SKM-1 treated with dmso at 0.1 percent for 144 hours (cell line): ENCODE data around the gene GALNT8.

ENCODE experiments used
- DNase-seq: peaks from one replicate; lab custom pipeline; 2025; ENCODE audit not compliant: unreplicated experiment; lab: John Stamatoyannopoulos, UW

The GALNT8 gene

DNA sequence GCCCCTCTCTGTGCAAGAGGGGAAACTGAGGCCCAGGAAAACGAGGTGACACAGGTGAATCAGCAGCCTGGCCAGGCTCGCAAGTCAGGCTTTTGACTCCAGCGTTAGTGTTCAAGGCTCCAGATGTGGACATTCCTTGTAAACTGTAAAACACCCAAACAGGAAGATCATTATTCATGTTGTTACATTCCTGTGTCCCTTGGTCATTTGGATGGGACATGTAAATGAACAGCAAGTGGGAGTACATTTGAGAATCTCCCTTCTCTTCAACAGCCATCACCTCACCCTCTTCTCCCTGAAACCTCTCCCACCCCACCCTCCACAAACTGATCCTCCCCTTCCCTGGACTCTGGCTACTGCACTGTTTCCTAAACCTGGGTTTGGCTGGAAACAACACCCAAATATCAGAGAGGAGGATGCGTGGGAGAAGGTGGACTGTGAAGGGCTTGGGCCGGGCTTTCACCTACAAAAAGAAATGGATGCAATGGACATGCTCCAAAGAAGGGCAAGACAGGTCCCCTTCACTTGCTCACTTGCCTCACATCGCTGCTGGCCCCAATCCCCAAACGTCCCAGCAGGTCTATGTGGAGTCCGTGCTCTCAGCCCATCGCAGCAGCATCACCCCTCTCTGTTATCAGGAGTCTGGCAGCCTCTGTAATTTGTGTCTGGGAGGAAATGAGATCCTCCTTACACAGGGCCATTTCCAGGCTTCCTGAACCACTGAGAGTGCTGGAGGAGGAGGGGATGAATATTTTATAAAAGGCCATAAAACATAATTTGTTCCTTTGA is 76.7 kb downstream of the GALNT8 start:
- DNase-seq: no peak

DNA sequence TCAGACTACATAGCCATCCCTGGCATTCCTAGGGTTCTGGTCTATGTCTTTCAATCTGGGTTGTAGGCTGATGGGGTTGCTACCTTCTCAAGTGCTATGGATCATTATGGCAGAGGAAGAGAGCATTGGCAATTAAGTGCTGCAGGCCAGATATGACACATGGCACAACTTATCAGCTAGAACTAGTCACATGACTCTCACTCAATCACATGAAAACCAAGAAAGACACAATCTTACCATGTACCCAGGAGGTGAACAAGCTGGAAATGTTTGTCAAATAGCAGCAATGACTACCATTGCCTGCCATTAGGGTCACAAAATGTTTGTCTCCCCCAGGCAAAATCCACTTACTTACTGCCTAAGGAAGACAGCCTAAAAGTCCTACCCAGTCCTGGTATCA is 80.4 kb downstream of the GALNT8 start:
- no peak for DNase-seq

DNA sequence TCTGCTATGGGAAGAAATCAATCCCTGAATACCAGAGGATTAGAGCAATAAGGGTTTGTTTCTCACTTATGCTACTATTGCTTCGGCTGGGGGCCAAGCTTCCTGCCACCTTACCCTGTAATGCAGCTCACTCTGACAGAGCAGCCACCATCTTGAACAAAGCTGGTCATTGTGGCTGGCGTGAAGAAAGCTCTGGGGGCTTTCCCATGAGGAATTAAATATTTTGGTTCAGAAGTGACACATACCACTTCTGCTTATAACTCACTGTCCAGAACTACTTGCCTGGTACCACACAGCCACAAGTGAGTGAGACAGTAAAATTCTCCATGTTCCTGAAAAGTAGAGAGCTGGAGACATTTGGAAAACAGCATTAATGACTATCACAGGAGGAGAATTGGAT is 82.6 kb downstream of the GALNT8 start:
- no peak for DNase-seq

DNA sequence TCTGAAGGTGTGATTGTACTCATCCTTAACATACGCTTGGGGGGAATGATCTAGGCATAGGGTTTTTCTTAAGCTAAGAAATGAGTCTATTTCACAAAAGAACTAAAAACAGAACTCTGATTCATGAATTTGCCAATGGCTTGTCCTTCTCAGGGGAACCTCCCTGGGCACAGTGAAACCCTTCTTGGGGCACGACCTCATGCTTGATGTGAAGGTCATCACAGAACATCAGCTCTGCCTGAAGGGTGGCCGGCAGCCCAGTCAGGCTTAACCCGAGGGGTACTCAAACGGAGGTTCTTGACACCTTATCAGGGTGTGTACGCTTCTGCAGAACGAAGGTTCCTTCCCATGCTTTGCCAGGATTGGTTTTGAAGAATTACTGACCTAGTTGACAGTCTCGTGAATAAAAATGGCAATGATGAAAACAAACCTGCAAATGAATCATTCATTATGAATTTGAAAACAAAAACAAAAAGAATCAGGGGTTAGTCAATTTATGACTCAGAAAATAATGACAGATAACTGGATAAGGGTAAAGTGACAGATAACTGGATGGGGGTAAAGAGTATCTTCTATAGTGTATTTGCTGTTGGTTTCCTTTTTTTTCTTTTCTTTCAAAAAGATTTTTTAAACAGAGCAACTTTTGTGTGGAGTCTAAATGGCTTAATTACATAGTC is 86.4 kb downstream of the GALNT8 start:
- no peak for DNase-seq

DNA sequence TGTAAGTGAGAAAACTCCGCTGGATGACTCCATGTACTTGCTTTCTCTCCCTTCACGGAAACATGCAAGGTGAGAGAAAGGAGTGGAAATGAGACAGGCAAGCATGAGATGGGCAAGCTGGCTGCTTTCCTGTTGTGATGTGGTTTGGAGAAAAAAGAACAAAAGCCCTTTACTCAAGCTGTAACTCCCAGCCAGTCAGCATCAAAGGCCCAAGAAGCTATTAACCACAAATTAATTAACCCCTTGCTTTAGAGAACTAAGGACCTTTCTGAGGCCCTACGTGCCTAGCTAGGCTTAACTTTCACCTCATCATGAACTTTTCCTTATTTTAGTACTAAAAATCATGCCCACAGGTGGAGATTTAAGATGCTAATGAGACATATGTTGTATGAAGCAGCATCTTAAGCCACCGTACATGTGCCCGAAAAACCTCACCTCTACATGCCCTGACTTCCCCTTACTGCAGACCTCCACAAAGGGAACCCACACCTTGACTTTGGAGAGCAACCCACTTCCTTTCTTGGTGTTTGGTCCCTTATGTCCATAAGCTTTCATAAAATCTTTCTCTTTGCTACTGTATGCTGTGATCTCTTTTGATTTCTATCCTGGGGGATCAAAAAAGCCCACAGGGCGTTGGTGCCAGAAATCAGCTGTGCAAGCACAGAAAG is 87.0 kb downstream of the GALNT8 start:
- no peak for DNase-seq

DNA sequence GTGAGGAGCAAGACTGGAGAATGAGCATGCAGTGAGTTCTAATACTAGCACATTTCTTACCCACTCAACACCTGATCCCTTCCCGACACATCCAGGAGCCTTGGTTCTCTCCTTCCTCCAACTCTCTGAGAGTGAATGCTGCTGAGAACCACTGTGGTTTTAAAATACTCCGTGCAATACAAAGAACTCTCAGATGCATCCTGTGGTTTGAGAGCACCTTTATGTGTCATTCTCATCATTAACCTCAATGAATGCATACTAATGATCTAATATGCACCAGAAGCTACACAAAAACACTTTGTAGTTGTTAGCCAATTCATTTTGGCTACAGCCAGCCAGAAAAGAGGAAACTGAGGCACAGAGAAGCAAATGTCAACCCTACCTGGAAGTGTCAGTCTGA is 87.6 kb downstream of the GALNT8 start:
- no peak for DNase-seq

DNA sequence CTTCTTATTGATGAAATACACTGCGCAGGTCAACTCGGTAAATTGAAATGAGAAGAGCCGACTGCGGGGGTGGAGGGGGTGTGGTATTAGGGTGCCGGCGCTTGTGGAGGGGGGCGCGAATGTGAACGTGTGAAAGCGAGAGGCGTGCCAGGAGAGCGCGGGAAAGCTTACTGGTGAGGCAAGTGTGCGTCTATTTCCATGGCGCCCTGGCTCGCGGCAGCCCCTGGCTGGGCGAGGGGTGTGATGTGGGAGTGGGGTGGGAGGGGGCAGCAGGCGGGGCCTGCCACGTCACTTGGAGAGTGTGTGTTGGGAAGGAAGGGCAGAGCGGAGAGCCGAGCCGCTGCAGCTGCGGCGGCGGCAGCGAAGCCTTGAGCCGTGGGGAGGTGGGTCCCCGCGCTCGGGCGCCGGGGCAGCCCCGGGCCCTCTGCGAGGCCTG is 88.8 kb downstream of the GALNT8 start:
- no peak for DNase-seq

DNA sequence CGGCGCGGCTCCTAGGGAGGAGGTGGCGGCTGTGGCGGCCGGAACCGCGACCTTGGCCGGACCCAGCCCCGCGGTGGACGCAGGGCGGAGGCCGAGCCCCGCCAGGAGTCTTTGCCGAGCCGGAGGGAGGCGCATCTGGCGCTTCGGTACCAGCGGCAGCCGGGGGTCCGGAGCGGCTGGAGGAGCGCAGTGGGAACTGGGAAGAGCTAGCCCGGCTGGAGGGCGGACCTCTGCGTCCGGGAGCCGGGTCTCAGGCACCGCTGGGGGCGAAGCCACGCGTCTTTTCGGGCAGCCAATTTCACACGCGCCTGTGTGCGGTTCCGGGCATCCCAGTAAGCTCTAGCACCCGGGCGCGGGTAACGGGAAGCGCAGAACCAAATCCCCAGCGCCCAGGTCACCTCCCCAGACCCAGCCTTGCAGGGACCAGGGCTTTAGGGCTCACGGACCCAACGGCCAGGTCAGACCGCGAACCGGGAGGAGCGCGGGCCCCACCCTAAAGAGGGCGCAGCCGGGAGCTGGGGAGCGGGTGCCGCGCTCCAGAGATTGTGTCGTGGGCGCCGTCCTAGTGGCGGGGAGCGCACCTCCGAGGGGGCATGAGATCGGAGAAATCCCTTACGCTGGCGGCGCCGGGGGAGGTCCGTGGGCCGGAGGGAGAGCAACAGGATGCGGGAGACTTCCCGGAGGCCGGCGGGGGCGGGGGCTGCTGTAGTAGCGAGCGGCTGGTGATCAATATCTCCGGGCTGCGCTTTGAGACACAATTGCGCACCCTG is 89.4 kb downstream of the GALNT8 start:
- no peak for DNase-seq

DNA sequence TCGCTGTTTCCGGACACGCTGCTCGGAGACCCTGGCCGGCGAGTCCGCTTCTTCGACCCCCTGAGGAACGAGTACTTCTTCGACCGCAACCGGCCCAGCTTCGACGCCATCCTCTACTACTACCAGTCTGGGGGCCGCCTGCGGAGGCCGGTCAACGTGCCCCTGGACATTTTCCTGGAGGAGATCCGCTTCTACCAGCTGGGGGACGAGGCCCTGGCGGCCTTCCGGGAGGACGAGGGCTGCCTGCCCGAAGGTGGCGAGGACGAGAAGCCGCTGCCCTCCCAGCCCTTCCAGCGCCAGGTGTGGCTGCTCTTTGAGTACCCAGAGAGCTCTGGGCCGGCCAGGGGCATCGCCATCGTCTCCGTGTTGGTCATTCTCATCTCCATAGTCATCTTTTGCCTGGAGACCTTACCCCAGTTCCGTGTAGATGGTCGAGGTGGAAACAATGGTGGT is 90.0 kb downstream of the GALNT8 start:
- DNase-seq: no peak

DNA sequence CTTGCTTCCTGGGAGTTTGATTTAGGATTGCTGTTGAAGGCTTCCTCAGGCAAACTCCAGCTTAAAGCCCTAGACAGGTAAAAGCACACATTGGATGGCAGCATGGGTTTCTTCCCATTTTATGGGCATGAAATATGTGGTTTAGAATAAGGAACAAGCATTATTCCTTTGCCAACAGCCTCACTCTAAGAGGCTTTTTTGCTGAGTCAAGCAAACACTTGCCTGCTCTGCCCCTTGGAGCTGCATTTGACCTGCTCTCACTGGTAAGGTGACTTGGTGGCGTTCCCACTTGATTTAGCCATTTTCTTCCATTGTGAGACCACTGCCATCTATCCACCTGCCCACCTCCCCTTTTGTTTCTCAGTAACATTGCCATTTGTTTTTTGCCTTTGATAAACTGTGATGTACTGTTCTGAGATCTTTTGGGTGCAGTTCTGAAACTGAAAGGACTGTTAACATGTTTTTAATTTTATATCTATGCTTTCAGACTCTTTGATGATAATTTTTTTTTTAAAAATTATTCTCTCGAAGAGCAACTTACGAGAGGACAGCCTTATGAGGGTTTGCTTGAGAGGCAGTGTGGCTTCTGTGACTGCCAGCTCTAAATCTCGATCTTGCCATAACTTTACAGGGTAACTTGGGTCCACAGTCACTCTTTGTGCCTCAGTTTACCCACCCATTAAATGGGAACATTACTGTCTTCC is 92.6 kb downstream of the GALNT8 start:
- no peak for DNase-seq

DNA sequence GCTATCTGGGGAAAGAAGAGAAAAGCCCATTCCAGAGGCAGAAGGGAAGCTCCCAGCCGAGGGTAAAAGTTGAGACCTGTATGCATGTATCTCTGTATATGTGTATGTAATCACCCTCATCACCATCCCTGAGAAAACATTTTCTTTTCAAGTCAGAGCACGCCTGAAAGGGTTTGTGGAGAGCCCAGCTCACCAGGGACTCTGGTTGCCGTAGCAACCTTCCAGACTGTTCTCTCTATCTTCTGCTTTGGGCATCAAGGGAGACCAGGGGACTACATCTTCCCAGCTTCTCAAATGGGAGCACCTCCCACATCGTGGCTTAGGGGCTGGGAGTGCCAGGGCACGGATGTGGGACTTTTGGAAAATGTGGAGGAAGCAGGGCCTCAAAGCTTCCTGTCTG is 93.5 kb downstream of the GALNT8 start:
- no peak for DNase-seq

DNA sequence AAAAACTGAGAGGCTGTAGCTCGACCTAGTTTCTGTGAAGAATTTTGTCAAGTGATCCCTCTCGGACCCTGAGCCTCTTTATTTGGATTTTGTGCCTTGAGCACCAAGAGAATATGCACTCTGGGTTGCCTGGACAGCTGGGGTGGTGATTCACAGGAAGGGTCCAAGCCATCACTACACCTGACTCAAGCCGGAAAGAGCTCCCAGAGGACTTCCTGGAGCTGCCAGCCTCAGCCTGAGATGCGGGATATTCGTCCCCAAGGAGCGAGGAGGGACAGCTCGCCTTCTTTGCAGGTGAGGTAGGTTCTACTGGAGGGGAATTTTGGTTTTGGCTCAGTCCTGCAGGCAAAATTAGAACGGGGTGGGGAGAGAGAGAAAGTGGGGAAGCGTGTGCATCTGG is 94.3 kb downstream of the GALNT8 start:
- no peak for DNase-seq

DNA sequence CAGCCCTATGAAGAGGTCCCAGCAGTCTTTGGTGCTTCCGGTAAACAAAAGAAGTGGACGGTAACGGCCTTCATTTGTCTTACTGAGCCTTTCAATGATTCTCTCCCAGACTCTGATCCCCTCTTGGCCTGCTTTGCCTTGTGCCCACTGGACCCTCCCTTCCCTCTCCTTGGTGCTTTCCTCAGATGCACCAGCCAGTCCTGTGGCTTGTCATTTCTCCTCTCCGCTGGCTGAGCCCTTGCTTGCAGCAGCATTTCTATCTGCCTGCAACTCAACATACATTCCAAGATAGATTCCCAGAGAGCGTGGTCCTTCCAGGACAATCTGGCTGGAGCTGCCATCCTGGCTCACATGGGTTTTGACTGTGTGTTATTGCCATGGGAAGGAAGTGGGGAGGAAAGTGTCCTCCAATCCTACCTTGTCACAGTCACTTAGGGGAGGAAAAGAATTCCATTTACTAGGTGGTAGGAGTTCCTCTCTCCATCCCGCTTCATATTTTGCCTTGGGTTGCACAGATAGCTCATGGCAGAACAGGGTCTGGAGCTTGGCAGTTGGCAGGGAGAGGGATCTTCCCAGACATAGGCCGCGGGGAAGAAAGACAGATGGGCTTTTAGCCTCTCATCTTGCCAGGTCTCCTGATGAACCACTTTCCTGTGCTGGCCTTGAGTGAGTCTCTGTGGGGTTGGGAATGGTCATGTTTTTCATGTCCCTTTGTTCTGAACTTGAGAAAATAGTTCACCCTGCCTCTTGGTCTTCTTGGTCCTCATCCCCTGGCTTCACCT is 96.7 kb downstream of the GALNT8 start:
- DNase-seq: no peak

DNA sequence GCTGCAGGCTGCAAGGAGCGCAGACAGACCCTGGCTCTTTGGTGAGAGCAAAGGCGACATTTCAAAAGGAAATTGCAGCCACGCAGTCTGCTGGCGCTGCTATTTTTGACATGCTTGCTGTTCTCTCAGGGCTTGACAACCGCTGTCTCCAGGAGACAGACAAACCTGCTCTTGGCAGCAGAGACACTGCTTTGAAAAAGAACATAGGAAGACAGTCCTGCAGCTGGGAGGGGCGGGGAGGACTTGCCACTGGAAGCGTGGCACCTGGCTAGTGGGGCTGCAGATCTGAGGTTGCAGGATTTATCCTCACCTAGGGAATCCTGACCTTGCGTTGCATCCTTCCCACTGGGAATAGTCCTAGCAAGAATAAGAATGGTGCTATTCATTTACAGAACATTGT is 97.7 kb downstream of the GALNT8 start:
- no peak for DNase-seq

DNA sequence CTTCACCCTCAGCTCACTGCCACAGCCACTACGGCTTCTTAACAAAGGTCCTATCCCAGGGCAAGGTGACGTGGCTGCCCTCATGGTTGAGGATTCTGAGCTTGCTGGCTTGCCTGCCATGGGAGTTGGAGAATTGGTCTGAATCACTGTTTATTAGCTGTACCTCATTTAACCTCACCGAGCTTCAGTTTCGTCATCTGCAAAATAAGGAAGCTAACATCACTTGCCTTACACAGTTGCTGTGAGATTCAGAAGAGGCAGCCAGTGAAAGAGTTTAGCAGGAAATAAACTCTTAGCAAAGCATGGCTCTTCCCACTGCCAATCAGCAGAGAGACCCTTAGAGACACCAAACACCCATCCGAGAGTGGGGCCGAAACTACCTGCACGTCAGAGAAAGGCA is 99.5 kb downstream of the GALNT8 start:
- DNase-seq: peak; percentile 57

DNA sequence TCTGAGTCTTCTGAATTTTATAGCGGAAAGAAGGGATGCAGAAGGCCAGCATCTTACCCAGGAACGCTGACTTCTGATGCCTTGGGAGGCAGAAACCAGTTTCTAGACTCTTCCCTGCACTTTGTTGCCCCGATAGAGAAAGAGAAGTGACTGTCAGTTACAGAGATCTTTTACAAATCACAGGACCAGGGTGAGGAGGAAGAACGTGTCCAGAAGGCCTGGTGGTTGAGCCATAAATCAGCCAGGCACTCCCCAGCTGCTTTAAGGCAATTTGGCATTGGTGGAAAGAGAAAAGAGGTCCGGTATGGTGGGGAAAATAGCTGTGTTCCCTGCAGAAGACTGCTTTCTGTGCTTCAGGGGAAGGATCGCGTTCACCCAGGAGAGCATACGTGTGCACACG is 100.8 kb downstream of the GALNT8 start:
- DNase-seq: no peak
